HEK293 (cell line): ENCODE data around the gene SH3RF3.

Experiments used
- CTCF ChIA-PET: fragments of 350-600 bp; formaldehyde crosslinking; extraction: SDS; loops from one replicate; lab custom pipeline; 2021; ENCODE audit warnings: antibody characterized with exemption; lab: Yijun Ruan, JAX
- POLR2A ChIA-PET: fragments of 300-600 bp; formaldehyde crosslinking; extraction: SDS; loops from one replicate; lab custom pipeline; 2020; ENCODE audit warnings: antibody characterized with exemption, inconsistent platforms; lab: Yijun Ruan, JAX
- H3K27ac ChIP-seq: fragments of 200-500 bp; sonication (Bioruptor generic); 2 replicates; pipeline ENCODE4 v1.5.1; 2014; ENCODE audit warnings: low read depth, low read length, control low read depth, inconsistent platforms; ENCODE audit errors: extremely low read depth
- H3K36me3 ChIP-seq, 2 experiments: fragments of 200-500 bp in 1 of 2; sonication (Bioruptor generic) in 1 of 2; 1 replicate in 1 of 2; 2 replicates in 1 of 2; pipeline ENCODE4 v1.5.1; 2014 to 2017; ENCODE audit warnings: inconsistent platforms in 2 of 2, low read length in 2 of 2; ENCODE audit not compliant: control insufficient read depth in 2 of 2, insufficient read depth in 1 of 2
- H3K4me1 ChIP-seq: fragments of 200-500 bp; sonication (Bioruptor generic); 2 replicates; pipeline ENCODE4 v1.5.1; 2014; ENCODE audit warnings: mild to moderate bottlenecking, low read length, inconsistent platforms; ENCODE audit not compliant: control insufficient read depth, insufficient read depth
- H3K4me3 ChIP-seq: 2 replicates; pipeline ENCODE4 v1.5.1; 2011; ENCODE audit warnings: low read depth, mild to moderate bottlenecking, control low read depth, low read length, moderate library complexity
- H3K9me3 ChIP-seq: fragments of 200-500 bp; sonication (Bioruptor generic); 2 replicates; pipeline ENCODE4 v1.5.1; 2014; ENCODE audit warnings: low read depth, low read length, inconsistent platforms; ENCODE audit not compliant: control insufficient read depth, insufficient read depth
- KLF10 ChIP-seq: fragments of 450-650 bp; IDR thresholded peaks from 2 replicates; pipeline ENCODE4 v1.5.1; 2018; ENCODE audit warnings: missing biosample characterization, mild to moderate bottlenecking, missing genetic modification characterization
- MZF1 ChIP-seq: fragments of 450-650 bp; formaldehyde crosslinking; IDR thresholded peaks from 2 replicates; pipeline ENCODE4 v1.5.1; 2017; ENCODE audit warnings: missing biosample characterization, missing genetic modification characterization, borderline replicate concordance
- OSR2 ChIP-seq: fragments of 450-650 bp; formaldehyde crosslinking; IDR thresholded peaks from 2 replicates; pipeline ENCODE4 v1.5.1; 2016; ENCODE audit warnings: missing biosample characterization, missing genetic modification characterization
- SETDB1 ChIP-seq: IDR thresholded peaks from one replicate; pipeline ENCODE4 v1.6.1; 2017; ENCODE audit warnings: mild to moderate bottlenecking, low read length, moderate library complexity, mixed read lengths; ENCODE audit not compliant: insufficient read length
- ZIC2 ChIP-seq: fragments of 450-650 bp; formaldehyde crosslinking; IDR thresholded peaks from 2 replicates; pipeline ENCODE4 v1.5.1; 2016; ENCODE audit warnings: missing biosample characterization, missing genetic modification characterization
- ZNF10 ChIP-seq: fragments of 450-650 bp; formaldehyde crosslinking; IDR thresholded peaks from 2 replicates; pipeline ENCODE4 v1.5.1; 2017; ENCODE audit warnings: missing biosample characterization, missing genetic modification characterization
- ZNF202 ChIP-seq: fragments of 450-650 bp; formaldehyde crosslinking; IDR thresholded peaks from 2 replicates; pipeline ENCODE4 v1.5.1; 2016; ENCODE audit warnings: missing biosample characterization, missing genetic modification characterization, borderline replicate concordance
- ZNF214 ChIP-seq: fragments of 450-650 bp; formaldehyde crosslinking; IDR thresholded peaks from 2 replicates; pipeline ENCODE4 v1.5.1; 2017; ENCODE audit warnings: missing biosample characterization, mild to moderate bottlenecking, missing genetic modification characterization, borderline replicate concordance
- ZNF23 ChIP-seq: fragments of 450-650 bp; formaldehyde crosslinking; IDR thresholded peaks from 2 replicates; pipeline ENCODE4 v1.5.1; 2016; ENCODE audit warnings: missing biosample characterization, missing genetic modification characterization, borderline replicate concordance
- ZNF544 ChIP-seq: fragments of 450-650 bp; formaldehyde crosslinking; IDR thresholded peaks from 2 replicates; pipeline ENCODE4 v1.5.0; 2017; ENCODE audit warnings: missing biosample characterization, missing genetic modification characterization
- ZNF555 ChIP-seq: fragments of 450-650 bp; formaldehyde crosslinking; conservative IDR thresholded peaks from 2 replicates; pipeline ENCODE4 v1.5.1; 2017; ENCODE audit warnings: missing biosample characterization, mild to moderate bottlenecking, missing genetic modification characterization, inconsistent platforms
- ZNF610 ChIP-seq: fragments of 450-650 bp; formaldehyde crosslinking; IDR thresholded peaks from 2 replicates; pipeline ENCODE4 v1.5.1; 2016; ENCODE audit warnings: missing biosample characterization, missing genetic modification characterization, borderline replicate concordance
- ZNF768 ChIP-seq: fragments of 450-650 bp; formaldehyde crosslinking; IDR thresholded peaks from 2 replicates; pipeline ENCODE4 v1.5.1; 2018; ENCODE audit warnings: missing biosample characterization, mild to moderate bottlenecking, missing genetic modification characterization
- ZNF776 ChIP-seq: fragments of 450-650 bp; formaldehyde crosslinking; IDR thresholded peaks from 2 replicates; pipeline ENCODE4 v1.5.0; 2017; ENCODE audit warnings: missing biosample characterization, missing genetic modification characterization, borderline replicate concordance
- TF ChIP-seq, protein P1 (sequence below): fragments of 450-650 bp; formaldehyde crosslinking; IDR thresholded peaks from 2 replicates; pipeline ENCODE4 v1.5.1; 2016; ENCODE audit warnings: missing biosample characterization, missing genetic modification characterization
- TF ChIP-seq, protein P2 (sequence below): fragments of 450-650 bp; formaldehyde crosslinking; IDR thresholded peaks from 2 replicates; pipeline ENCODE4 v1.5.1; 2016; ENCODE audit warnings: missing biosample characterization, missing genetic modification characterization
- TF ChIP-seq, protein P3 (sequence below): fragments of 450-650 bp; formaldehyde crosslinking; IDR thresholded peaks from 2 replicates; pipeline ENCODE4 v1.5.1; 2016; ENCODE audit warnings: missing biosample characterization, missing genetic modification characterization
- TF ChIP-seq, protein P4 (sequence below): fragments of 450-650 bp; formaldehyde crosslinking; IDR thresholded peaks from 2 replicates; pipeline ENCODE4 v1.5.1; 2016; ENCODE audit warnings: missing biosample characterization, missing genetic modification characterization, low read depth

SH3RF3 gene

DNA sequence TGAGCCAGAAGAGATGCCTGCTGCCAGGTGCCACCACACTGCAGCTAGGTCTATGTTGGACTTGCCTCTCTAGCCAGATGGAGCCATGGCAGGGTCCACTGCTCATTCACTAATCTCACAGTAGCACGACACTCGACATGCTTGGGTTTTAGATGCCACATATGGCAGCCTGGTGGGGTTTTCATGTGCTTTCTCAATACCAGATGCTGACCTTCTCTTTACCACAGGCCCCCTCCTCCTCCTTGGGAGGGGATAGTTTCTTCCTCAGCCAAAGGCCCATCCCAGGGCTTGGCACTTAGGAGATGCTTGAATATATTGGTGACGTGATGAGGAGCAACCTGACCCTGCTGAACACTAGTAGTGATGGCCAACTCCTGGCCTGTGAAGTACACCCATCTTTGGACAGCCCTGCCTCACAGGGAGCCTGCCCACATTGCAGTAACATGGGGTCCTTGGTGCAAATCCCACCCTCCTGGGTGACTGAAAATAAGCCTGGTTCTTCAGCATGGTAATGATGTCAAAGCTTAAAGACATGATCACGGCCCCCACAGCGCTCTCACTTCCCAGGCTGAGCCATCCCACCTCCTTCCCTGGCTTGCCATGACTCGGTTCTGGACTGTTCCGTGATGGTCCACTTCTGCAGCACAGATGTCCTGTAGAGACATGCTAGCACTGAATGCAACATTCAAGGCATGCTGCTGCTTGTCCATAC, 227.5 kb downstream of the SH3RF3 start:
- Histone ChIP-seq H3K9me3 (no peaks in the 10 kb centered on the region), H3K4me1 (no peaks in the 10 kb centered on the region), H3K36me3 (no peaks in the 10 kb centered on the region), H3K4me3 (no peak overlapping the region)
- CTCF ChIA-PET, result no interaction called here
- TF ChIP-seq KLF10 (tag by site-specific recombination) (no peak), ZNF768 (tag by site-specific recombination) (no peak), ZNF10 (no peak), ZNF610 (tag by site-specific recombination) (no peak), OSR2 (tag by site-specific recombination) (no peak)
- TF ChIP-seq, protein P1, sequence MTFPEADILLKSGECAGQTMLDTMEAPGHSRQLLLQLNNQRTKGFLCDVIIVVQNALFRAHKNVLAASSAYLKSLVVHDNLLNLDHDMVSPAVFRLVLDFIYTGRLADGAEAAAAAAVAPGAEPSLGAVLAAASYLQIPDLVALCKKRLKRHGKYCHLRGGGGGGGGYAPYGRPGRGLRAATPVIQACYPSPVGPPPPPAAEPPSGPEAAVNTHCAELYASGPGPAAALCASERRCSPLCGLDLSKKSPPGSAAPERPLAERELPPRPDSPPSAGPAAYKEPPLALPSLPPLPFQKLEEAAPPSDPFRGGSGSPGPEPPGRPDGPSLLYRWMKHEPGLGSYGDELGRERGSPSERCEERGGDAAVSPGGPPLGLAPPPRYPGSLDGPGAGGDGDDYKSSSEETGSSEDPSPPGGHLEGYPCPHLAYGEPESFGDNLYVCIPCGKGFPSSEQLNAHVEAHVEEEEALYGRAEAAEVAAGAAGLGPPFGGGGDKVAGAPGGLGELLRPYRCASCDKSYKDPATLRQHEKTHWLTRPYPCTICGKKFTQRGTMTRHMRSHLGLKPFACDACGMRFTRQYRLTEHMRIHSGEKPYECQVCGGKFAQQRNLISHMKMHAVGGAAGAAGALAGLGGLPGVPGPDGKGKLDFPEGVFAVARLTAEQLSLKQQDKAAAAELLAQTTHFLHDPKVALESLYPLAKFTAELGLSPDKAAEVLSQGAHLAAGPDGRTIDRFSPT (tag by site-specific recombination), result no peak
- TF ChIP-seq, protein P2, sequence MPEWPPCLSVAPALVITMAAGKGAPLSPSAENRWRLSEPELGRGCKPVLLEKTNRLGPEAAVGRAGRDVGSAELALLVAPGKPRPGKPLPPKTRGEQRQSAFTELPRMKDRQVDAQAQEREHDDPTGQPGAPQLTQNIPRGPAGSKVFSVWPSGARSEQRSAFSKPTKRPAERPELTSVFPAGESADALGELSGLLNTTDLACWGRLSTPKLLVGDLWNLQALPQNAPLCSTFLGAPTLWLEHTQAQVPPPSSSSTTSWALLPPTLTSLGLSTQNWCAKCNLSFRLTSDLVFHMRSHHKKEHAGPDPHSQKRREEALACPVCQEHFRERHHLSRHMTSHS, result no peak
- TF ChIP-seq, all 188 proteins: peak for 0
- H3K27ac ChIP-seq, result no peak overlapping the region
- POLR2A ChIA-PET, result no interaction called here

DNA sequence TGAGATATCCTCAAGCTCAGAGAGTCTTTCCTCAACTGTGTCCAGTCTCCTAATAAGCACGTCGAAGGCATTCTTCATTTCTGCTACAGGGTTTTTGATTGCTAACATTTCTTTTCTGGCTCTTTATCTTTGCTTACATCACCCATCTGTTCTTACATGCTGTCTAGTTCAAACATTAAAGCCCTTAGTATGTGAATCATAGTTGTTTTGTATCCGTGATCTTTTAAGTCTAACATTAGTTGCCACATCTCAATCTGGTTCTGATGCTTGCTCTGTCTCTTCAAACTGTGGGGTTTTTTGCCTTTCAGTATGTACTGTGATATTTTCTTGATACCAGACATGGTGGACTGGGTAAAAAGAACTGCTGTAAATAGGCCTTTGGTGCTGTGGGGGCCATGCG, 235.2 kb downstream of the SH3RF3 start:
- H3K4me3 ChIP-seq, result no peak overlapping the region
- no peaks in the 10 kb centered on the region for H3K4me1 ChIP-seq
- TF ChIP-seq ZNF610 (tag by site-specific recombination) (no peak), ZNF555 (tag by site-specific recombination) (no peak), MZF1 (tag by site-specific recombination) (no peak), ZNF544 (no peak), ZNF214 (tag by site-specific recombination) (no peak), ZNF23 (tag by site-specific recombination) (no peak), SETDB1 (no peak), ZIC2 (tag by site-specific recombination) (no peak), ZNF202 (tag by site-specific recombination) (no peak), ZNF776 (tag by site-specific recombination) (no peak)
- TF ChIP-seq, protein P3, sequence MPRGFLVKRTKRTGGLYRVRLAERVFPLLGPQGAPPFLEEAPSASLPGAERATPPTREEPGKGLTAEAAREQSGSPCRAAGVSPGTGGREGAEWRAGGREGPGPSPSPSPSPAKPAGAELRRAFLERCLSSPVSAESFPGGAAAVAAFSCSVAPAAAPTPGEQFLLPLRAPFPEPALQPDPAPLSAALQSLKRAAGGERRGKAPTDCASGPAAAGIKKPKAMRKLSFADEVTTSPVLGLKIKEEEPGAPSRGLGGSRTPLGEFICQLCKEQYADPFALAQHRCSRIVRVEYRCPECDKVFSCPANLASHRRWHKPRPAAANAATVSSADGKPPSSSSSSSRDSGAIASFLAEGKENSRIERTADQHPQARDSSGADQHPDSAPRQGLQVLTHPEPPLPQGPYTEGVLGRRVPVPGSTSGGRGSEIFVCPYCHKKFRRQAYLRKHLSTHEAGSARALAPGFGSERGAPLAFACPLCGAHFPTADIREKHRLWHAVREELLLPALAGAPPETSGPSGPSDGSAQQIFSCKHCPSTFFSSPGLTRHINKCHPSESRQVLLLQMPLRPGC (tag by site-specific recombination), result no peak
- TF ChIP-seq, protein P4, sequence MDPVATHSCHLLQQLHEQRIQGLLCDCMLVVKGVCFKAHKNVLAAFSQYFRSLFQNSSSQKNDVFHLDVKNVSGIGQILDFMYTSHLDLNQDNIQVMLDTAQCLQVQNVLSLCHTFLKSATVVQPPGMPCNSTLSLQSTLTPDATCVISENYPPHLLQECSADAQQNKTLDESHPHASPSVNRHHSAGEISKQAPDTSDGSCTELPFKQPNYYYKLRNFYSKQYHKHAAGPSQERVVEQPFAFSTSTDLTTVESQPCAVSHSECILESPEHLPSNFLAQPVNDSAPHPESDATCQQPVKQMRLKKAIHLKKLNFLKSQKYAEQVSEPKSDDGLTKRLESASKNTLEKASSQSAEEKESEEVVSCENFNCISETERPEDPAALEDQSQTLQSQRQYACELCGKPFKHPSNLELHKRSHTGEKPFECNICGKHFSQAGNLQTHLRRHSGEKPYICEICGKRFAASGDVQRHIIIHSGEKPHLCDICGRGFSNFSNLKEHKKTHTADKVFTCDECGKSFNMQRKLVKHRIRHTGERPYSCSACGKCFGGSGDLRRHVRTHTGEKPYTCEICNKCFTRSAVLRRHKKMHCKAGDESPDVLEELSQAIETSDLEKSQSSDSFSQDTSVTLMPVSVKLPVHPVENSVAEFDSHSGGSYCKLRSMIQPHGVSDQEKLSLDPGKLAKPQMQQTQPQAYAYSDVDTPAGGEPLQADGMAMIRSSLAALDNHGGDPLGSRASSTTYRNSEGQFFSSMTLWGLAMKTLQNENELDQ, result no peak
- H3K36me3 ChIP-seq, result no peaks in the 10 kb centered on the region
- CTCF ChIA-PET, result no interaction called here
- POLR2A ChIA-PET, result no interaction called here
- H3K9me3 ChIP-seq, result no peaks in the 10 kb centered on the region
- H3K27ac ChIP-seq, result no peak overlapping the region
